Neural cell (in vitro differentiated cells): Measurements from ENCODE around the gene AHNAK.

Experiments used
- CTCF ChIP-seq: fragments of 450-650 bp; IDR thresholded peaks from 2 replicates; pipeline ENCODE4 v1.5.1; 2014; ENCODE audit warnings: antibody characterized with exemption, mild to moderate bottlenecking, moderate library complexity; ENCODE audit not compliant: poor library complexity, severe bottlenecking
- POLR2AphosphoS5 ChIP-seq: IDR thresholded peaks from 2 replicates; pipeline ENCODE4 v1.6.1; 2012
- REST ChIP-seq: IDR thresholded peaks from 2 replicates; pipeline ENCODE4 v1.6.1; 2012; ENCODE audit warnings: borderline replicate concordance

GRCh38 chr11:62573006-62573591 lies 26.5 kb upstream of the AHNAK start:
- TF ChIP-seq POLR2AphosphoS5 (no peak), REST (no peak), CTCF (no peak)
